ENCODE results near the gene SLC17A7.

DNA sequence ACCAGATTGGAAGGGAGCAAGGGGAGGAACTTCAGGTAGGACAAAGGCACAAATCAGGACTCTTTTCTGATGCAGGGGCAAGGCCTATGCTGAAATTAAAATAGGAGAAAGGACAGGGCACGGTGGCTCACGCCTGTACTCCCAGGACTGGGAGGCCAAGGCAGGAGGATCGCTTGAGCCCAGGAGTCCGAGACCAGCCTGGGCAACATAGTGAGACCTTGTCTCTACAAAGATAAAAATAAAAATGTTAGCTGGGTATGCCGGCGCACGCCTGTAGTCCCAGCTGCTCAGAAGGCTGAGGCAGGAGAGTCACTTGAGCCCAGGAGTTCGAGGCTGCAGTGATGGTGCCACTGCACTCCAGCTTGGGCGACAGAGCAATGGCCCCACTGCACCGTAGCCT is 5.7 kb downstream of the SLC17A7 start:
- no peak for TF ChIP-seq POLR2A (IDR thresholded peaks at IDR 0.05)
- TF ChIP-seq, protein P1, sequence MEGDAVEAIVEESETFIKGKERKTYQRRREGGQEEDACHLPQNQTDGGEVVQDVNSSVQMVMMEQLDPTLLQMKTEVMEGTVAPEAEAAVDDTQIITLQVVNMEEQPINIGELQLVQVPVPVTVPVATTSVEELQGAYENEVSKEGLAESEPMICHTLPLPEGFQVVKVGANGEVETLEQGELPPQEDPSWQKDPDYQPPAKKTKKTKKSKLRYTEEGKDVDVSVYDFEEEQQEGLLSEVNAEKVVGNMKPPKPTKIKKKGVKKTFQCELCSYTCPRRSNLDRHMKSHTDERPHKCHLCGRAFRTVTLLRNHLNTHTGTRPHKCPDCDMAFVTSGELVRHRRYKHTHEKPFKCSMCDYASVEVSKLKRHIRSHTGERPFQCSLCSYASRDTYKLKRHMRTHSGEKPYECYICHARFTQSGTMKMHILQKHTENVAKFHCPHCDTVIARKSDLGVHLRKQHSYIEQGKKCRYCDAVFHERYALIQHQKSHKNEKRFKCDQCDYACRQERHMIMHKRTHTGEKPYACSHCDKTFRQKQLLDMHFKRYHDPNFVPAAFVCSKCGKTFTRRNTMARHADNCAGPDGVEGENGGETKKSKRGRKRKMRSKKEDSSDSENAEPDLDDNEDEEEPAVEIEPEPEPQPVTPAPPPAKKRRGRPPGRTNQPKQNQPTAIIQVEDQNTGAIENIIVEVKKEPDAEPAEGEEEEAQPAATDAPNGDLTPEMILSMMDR (IDR thresholded peaks at IDR 0.05): no peak

All from ovary (tissue), 3 donors.